GM03348 (cell line): ENCODE measurements around the gene FHIP1A.
"Not testable (repeated sequence)": the region's sequence is repeated elsewhere in the genome, so short reads cannot be mapped to it uniquely, and the experiment has no call there.

Source experiments
- DNase-seq: peaks from one replicate; pipeline ENCODE4 v3.0.0; 2012; ENCODE audit warnings: low spot score

Gene FHIP1A

GRCh38 chr4:151408630-151409469 lies at the start of gene FHIP1A:
Gene FHIP1A (plus strand): TSS chr4:151409176. CDS start chr4:151566260, 157,084 bp downstream.
- peak; percentile 62 for DNase-seq

GRCh38 chr4:151359576-151359975 lies 49.4 kb upstream of the FHIP1A start:
- DNase-seq: no peak

GRCh38 chr4:151361126-151361525 lies 47.9 kb upstream of the FHIP1A start:
- DNase-seq: no peak

GRCh38 chr4:151361966-151362365 lies 47.0 kb upstream of the FHIP1A start:
- no peak for DNase-seq

GRCh38 chr4:151362404-151363164 lies 46.4 kb upstream of the FHIP1A start:
- peak; percentile 92 for DNase-seq

GRCh38 chr4:151376540-151376939 lies 32.4 kb upstream of the FHIP1A start:
- no peak for DNase-seq

- DNase-seq: peak; percentile 63
These were observed 19.7 kb upstream of the FHIP1A start for GRCh38 chr4:151389311-151389710.

GRCh38 chr4:151389799-151390198 lies 19.2 kb upstream of the FHIP1A start:
- not testable (repeated sequence) for DNase-seq

- no peak for DNase-seq
These were observed 13.1 kb upstream of the FHIP1A start for GRCh38 chr4:151395873-151396272.

- DNase-seq: no peak
These were observed 8.6 kb upstream of the FHIP1A start for GRCh38 chr4:151400343-151400742.

GRCh38 chr4:151401739-151402138 lies 7.2 kb upstream of the FHIP1A start:
- DNase-seq: no peak

GRCh38 chr4:151402145-151402865 lies 6.7 kb upstream of the FHIP1A start:
- no peak for DNase-seq

- no peak for DNase-seq
These were observed 5.3 kb upstream of the FHIP1A start for GRCh38 chr4:151403656-151404055.

- not testable (repeated sequence) for DNase-seq
These were observed 4.2 kb upstream of the FHIP1A start for GRCh38 chr4:151404802-151405201.

- DNase-seq: no peak
These were observed 2.0 kb upstream of the FHIP1A start for GRCh38 chr4:151407018-151407417.

- DNase-seq: no peak
These were observed 1.3 kb upstream of the FHIP1A start for GRCh38 chr4:151407466-151408379.

- DNase-seq: no peak
These were observed 671 bp upstream of the FHIP1A start for GRCh38 chr4:151408380-151408629.

- DNase-seq: no peak
These were observed 716 bp downstream of the FHIP1A start for GRCh38 chr4:151409470-151410313.

- DNase-seq: peak; percentile 65
These were observed 7.0 kb downstream of the FHIP1A start for GRCh38 chr4:151415978-151416377.

- no peak for DNase-seq
These were observed 8.2 kb downstream of the FHIP1A start for GRCh38 chr4:151417164-151417571.
